AG08396 (cell line): ENCODE results near the gene FAM110A.
A peak's percentile ranks its signal among the peaks of the same experiment; 100 is the strongest.
"Not testable (repeated sequence)": the region's sequence is repeated elsewhere in the genome, so short reads cannot be mapped to it uniquely, and the experiment has no call there.

Source experiments
- DNase-seq: peaks from one replicate; pipeline ENCODE4 v3.0.0; 2012; ENCODE audit warnings: low spot score, mixed read lengths

FAM110A gene

DNA sequence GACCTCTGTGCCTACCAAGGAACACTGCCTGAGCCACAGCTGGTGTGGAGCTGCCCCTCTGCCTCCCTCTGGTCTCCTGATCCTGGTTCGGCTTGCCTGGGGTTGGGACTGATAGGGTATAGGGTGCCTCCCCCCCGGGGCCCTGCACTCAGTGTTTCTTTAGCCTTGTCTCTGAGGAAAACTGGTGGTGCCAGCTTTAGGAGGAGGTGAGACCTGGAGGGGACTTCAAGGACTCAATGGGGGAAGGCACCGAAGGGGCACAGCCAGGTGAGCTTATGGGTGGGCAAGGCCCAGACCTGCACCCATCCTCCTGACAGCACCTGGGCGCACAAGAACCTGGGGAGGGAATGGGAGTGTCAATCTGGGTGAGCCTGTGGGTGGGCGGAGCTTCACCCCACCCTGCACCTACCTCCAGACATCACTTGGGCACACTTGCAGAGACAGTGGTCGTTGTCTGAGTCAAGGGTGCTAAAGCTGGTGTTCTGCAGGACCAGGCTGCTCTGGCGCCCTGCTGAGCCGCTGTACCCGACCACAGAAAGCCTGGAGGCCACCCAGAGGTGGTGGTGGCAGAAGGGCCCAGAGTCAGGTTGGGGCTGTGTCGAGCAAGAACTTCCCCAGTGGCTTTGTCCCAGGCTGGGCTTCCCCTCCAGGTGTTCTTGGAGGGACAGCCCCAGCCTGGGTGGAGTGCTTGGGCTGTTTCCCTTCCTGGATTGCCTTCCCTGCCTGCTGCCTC, 40.5 kb downstream of the FAM110A start:
- no peak for DNase-seq

DNA sequence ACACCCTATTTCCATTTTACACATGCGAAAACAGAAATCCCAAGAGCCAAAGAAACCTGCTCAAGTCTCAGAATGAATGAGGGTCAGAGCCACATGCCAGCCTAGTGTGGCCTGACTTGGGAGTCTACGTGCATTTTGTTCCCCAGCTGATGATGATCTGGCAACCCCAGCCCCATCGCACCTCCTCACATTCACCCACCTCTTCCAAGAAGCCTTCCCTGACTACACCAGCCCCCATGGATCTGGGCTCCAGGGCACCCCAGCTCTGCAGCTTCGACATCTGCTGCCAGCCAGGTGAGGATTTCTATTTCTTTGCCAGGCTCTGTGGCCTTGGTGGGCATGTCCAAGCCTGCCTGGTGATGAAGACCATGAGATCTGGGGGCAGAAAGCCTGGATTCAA, 41.6 kb downstream of the FAM110A start:
- no peak for DNase-seq

DNA sequence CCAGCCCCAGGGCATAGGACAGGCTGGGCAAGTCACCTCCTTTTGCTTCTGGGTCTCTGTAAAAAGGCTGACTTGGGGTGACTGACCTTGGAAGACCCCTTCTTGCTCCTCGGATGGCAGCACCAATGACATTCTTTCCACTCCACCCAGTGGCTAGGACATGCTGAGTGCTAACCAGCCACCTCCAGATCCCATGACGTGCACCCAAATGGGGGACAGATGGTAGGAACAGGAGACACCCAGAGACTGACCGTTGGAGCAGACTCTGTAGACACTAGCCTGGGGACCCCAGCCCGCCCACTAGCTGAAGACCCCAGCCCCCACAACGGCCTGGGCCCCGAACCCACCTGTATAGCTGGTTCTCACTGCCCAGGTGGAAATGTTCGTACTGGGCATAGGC, 44.3 kb downstream of the FAM110A start:
- DNase-seq: no peak

DNA sequence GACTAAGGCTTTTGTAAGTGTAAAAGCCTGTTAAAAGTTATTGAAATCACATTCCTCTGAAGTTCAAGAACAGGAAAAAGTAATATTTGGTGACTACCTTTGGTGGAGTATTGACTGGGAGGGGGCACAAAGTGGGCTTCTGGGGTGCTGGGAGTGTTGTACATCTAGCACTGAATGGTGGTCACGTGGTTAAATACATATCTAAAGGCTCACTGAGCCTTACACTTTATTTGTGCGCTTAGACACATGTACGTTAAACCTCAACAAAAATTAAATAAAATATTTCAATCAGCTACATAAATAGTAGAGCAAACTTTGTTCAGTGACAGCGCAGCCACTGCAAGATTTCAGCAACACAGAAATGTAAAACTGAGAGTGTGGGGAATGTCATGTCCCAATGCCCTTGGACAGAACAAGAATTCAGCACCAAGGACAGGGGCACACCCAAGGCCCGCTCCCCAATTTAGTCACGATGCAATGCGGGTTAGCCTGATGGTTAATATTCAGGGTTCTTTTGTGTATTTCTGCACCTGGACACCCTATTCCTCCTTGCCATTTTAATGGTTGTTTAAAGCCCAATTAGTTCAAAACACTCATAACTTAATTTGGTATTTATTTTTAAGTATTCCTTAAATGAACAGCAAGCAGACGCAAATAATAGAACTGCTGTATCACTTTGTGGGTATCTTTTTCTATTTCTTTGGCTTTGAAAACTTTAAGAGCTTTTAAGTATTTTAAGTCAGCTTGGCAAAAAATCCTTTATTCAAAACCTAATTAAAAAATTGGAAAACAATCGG, 45.2 kb downstream of the FAM110A start:
- DNase-seq: peak; percentile 50

DNA sequence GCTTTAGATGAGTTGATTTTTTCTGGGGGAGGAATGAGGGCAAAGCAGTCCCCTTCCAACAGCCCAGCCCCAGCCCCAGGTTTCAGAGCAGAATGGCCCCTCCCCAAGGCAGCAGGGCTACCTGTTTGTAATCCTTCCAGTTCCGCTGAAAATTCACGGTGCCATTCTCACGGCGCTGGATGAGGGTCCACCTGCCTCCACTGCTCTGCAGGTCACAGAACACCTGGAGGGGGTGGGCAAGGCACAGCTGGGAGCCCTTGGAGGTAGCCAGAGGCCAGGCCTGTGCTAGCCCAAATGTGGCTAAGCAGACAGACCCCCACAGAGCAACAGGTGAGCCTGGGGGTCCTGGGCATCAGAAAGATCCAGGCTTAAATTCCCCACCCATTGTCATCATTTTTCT, 46.1 kb downstream of the FAM110A start:
- DNase-seq: no peak

DNA sequence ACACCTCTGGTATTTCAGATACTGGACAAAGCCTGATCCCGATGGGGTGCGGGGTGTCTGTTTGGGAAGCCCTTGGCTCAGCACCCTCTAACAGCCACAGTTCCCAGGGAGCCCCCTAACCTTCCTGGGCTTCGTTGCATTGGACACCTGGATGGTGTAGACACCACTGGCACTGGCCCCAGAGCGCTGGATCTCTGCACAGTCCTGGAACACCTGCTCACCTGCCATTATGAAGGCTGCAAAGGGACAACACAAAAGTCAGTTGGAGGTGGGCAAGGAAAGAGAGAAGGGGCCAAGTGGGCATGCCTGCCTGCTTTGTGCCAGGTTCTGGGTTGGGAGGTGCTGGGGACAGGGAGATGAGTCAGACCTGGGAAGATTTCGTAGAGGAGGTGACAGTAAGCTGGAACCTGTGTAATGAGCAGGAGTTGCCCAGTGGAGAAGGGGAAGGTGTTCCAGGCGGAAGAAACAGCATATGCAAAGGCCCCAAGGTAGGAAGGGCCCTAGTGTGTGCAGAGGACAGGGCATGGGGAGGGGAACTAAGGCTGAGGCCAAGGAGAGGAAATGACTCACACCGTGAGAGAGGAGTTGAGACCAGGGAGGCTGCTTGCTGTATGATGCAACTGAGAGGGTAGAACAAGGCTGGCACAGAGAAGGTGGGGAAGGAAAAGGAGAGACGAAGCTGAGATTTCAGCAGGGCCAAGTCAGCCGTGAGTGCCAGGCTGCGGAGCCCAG, 47.7 kb downstream of the FAM110A start:
- DNase-seq: peak; percentile 37

DNA sequence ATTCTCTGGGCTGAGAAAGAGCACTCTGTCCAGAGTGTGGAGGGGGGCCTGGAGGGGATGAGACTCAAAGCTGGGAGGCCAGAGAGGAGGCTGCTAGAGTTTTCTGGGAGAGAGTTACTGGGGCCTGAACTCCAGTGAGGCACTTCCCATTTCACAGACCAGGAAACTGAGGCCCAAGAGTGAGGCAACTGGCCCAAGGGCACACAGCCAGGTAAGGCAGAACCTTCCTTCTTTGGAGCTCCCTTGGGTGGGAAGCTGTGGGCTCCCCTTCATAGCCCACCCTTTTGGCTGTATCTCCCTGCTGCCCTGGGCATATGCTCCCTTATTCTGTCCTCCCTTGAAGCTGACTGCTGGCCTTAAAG, 48.2 kb downstream of the FAM110A start:
- DNase-seq: no peak

DNA sequence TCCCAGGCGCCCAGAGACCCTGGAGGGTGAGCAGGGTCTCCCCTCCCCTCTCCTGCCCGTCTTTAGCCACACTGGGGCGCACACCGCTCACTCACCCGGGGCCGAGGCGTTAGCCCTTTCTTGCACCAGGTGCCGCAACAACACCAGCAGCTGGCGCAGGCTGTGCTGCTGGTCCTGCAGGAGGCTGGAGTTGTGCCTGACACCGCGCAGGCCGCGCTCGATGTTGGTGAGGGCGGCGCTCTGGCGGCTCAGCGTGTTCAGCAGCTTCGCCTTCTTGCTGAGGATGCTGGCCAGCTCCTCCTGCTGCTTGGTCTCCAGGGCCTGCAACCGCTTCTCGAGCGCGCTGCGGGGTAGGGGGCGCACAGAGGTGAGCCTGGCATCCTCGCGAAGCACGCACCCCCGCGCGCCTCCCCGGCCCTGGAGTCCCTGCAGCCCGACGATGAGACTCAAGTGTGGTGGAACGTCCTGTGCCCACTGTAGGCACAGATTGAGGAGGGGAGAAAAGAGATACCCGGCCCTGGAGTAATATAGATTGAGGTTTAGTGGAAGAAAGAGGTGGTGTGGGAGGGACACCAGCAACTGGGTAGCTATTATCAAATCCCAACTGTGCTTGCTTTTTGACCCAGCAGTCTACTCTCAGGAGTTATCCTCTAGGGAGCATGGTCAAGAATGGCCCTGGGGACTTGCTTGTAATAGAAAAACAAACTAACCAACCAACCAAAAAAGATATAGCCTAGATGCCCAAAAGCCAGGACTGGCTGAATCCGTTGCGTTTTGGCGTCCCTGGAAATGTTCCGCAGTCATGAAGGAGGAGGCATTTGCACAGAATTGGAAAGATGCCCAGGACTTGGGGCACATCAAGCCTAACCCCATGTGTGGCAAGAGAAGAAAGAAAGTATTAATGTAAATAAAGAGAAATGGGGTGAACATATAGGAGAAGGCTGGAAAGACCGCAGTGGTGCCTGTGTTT, 51.8 kb downstream of the FAM110A start:
- peak; percentile 71 for DNase-seq

DNA sequence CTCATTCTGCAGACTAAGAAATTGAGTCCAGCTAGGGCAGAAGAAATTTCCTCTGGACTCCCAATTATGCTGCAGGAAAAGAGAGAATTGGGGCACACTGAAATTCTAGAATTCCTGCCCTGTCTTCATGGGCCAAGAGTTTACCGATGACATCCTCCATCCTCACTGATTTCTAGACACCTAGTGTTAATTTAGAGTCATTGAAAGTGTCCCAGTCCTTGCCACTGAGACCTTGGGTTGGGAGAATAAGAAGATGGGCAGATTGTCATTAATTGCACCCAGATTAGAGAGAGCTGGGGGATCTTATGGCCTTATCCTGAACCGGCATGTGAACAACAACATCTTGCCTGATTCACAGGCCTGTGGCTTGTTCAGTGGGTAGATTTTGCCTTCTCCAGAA, 53.6 kb downstream of the FAM110A start:
- no peak for DNase-seq

DNA sequence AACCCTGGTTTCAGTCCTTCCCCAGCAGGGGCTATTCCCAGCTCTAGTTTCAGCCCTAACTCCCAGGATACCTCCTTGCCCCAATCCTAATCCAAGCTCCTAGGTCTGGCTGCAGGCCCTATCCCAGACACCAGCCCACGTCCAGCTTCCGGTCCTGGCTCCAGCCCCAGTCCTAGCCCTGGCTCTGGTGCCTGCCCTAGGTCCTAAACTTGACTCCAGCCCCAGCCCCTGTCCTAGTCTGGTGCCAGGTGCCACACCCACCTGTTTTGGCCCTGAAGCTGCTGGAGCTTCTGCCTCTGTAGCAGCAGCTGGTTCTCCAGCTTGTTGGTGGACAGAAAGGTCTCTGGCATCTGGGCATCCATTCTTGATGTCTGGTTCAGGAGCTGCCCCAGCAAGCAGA, 54.5 kb downstream of the FAM110A start:
- no peak for DNase-seq

DNA sequence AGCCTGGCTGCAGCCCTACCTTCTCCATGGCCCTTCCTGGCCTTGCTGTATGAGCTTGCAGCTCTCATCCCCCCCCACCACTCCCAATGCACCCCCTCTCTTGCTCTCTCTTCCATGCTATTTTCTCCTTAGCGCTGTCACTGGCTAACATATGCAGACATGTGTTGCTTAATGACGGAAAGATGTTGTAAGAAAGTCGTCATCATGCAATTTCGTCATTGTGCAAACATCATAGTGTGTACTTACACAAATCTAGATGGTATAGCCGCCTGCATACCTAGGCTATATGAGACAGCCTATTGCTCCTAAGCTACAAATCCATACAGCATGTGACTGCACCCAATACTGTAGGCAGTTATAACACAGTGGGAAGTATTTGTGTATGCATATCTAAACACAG, 55.6 kb downstream of the FAM110A start:
- no peak for DNase-seq

DNA sequence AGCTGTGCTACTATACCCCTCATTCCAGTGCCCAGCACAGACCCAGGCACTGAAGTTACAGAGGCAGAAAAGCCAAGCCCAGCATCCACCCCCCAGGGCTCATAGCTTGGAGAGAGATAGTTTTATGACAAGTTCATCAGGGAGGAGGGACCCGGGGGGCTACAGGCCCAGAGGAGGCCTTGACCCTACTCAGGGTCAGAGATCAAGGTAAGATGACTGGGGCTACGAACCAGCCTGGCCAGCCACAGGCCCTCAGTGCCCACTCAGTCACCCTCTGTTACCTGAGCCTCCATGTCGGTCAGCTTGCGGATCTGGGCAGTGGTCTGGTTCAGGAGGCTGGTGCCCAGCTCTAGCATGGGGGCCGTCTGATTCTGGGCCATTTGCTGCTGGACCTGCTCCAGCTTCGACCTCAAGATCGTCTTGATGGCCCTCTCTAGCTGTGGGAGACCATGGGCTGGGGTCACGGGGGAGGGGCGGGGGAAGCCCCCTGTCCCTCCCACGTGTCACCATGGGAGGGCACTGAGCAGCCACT, 56.5 kb downstream of the FAM110A start:
- DNase-seq: no peak

DNA sequence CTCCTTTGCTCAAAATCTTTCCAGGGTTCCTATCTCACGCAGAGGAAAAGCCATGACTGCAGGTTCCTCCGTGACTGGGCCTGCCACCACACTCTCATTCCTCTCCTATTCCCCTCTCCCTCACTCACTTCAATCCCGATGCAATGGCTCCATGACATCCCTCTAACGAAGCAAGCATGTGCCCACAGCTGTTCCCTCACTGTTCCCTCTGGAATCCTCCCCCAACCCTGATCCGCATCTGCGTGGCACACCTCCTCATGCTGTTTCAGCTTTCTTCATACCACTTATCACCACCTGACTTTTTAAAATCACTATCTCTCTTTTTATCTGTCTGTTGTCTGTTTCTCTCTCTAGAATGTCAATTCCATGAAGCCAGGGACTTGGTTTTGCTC, 57.1 kb downstream of the FAM110A start:
- no peak for DNase-seq

DNA sequence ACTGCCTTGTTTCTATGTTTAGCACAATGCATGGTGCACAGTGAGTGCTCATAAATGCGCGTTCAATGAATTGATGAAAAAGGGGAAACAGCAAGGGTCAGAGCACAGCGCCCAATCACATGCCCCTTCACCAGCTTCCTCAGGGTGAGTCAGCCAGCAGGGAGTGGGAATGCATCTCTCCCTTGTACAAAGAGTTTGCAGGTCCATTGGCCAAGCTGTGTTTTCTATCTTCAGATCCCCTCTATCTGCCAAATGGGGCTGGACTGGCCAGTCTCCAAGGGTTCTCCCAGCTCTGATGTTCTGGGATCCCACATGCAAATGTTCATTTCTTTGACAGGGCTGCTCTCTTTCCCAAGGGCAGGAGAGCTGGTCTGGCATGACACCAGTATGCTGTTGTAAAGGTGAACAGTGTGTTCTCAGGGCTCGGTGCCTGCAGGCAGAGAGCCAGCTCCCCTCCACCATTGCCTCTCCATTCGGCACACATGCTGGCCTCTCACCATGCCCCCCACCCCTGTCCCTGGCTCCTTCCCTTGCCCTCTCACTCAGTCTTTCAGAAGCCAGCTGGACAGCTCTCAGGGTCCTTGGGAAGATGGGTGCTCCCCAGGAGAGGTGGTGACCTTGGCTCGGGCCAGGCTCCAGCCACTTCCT, 57.7 kb downstream of the FAM110A start:
- no peak for DNase-seq

DNA sequence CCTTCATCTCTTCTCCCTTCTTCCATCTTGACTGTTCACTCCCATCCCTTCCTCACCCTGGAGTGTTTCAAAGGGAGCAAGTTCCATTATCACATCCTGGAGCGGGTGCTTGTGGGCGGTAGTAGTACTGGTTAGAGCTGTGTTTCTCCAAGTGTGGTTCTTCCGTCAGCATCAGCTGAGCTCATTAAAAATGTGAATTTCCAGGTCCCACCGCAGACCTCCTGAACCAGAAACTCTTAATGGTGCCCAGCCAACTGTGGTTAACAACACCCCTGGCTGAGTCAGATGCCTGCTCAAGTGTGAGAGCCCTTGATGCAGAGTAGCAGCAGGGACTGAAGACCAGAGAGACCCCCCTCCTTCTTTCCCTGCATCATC, 58.2 kb downstream of the FAM110A start:
- DNase-seq: no peak

DNA sequence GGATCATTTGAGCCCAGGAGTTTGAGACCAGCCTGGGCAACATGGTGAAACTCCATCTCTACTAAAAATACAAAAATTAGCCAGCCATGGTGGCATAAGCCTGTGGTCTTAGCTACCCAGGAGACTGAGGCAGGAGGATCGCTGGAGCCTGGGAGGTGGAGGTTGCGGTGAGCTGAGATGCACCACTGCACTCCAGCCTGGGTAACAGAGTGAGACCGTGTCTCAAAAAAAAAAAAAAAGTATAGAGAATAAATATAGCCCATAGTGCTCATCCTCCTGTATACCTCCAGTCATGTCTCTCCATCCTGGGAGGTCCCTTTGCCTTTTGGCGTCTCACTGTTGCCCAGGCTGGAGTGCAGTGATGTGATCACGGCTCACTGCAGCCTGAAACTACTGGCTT, 58.9 kb downstream of the FAM110A start:
- DNase-seq: not testable (repeated sequence)
